HEK293 (cell line): Measurements from ENCODE around the gene RPL35.

Source experiments
- CTCF ChIA-PET: fragments of 350-600 bp; formaldehyde crosslinking; extraction: SDS; loops from one replicate; lab custom pipeline; 2021; ENCODE audit warnings: antibody characterized with exemption; lab: Yijun Ruan, JAX
- POLR2A ChIA-PET: fragments of 300-600 bp; formaldehyde crosslinking; extraction: SDS; loops from one replicate; lab custom pipeline; 2020; ENCODE audit warnings: antibody characterized with exemption, inconsistent platforms; lab: Yijun Ruan, JAX
- H3K27ac ChIP-seq: fragments of 200-500 bp; sonication (Bioruptor generic); 2 replicates; pipeline ENCODE4 v1.5.1; 2014; ENCODE audit warnings: low read depth, low read length, control low read depth, inconsistent platforms; ENCODE audit errors: extremely low read depth
- H3K36me3 ChIP-seq, 2 experiments: fragments of 200-500 bp in 1 of 2; sonication (Bioruptor generic) in 1 of 2; 1 replicate in 1 of 2; 2 replicates in 1 of 2; pipeline ENCODE4 v1.5.1; 2014 to 2017; ENCODE audit warnings: inconsistent platforms in 2 of 2, low read length in 2 of 2; ENCODE audit not compliant: control insufficient read depth in 2 of 2, insufficient read depth in 1 of 2
- H3K4me1 ChIP-seq: fragments of 200-500 bp; sonication (Bioruptor generic); 2 replicates; pipeline ENCODE4 v1.5.1; 2014; ENCODE audit warnings: mild to moderate bottlenecking, low read length, inconsistent platforms; ENCODE audit not compliant: control insufficient read depth, insufficient read depth
- H3K4me3 ChIP-seq: 2 replicates; pipeline ENCODE4 v1.5.1; 2011; ENCODE audit warnings: low read depth, mild to moderate bottlenecking, control low read depth, low read length, moderate library complexity
- H3K9me3 ChIP-seq: fragments of 200-500 bp; sonication (Bioruptor generic); 2 replicates; pipeline ENCODE4 v1.5.1; 2014; ENCODE audit warnings: low read depth, low read length, inconsistent platforms; ENCODE audit not compliant: control insufficient read depth, insufficient read depth
- MEIS1 ChIP-seq: sonication (generic); formaldehyde crosslinking; IDR thresholded peaks from 2 replicates; pipeline ENCODE4 v1.8.1; 2022; ENCODE audit warnings: missing genetic modification reagents, mild to moderate bottlenecking, borderline replicate concordance
- ZEB2 ChIP-seq: fragments of 450-650 bp; formaldehyde crosslinking; IDR thresholded peaks from 2 replicates; pipeline ENCODE4 v1.5.1; 2016; ENCODE audit warnings: missing biosample characterization, missing genetic modification characterization
- ZIC2 ChIP-seq: fragments of 450-650 bp; formaldehyde crosslinking; IDR thresholded peaks from 2 replicates; pipeline ENCODE4 v1.5.1; 2016; ENCODE audit warnings: missing biosample characterization, missing genetic modification characterization
- ZNF174 ChIP-seq: fragments of 450-650 bp; formaldehyde crosslinking; IDR thresholded peaks from 2 replicates; pipeline ENCODE4 v1.5.0; 2017; ENCODE audit warnings: missing biosample characterization, mild to moderate bottlenecking, missing genetic modification characterization
- ZNF175 ChIP-seq: fragments of 450-650 bp; formaldehyde crosslinking; IDR thresholded peaks from 2 replicates; pipeline ENCODE4 v1.5.1; 2016; ENCODE audit warnings: missing biosample characterization, missing genetic modification characterization
- ZNF239 ChIP-seq: fragments of 450-650 bp; formaldehyde crosslinking; IDR thresholded peaks from 2 replicates; pipeline ENCODE4 v1.5.1; 2016; ENCODE audit warnings: missing biosample characterization, missing genetic modification characterization
- ZNF341 ChIP-seq: fragments of 450-650 bp; formaldehyde crosslinking; IDR thresholded peaks from 2 replicates; pipeline ENCODE4; 2016; ENCODE audit warnings: low read depth, missing biosample characterization, missing genetic modification characterization
- ZNF416 ChIP-seq: fragments of 450-650 bp; formaldehyde crosslinking; IDR thresholded peaks from 2 replicates; pipeline ENCODE4 v1.5.1; 2016; ENCODE audit warnings: missing biosample characterization, missing genetic modification characterization
- ZNF707 ChIP-seq: fragments of 450-650 bp; formaldehyde crosslinking; IDR thresholded peaks from 2 replicates; pipeline ENCODE4 v1.5.1; 2016; ENCODE audit warnings: missing biosample characterization, missing genetic modification characterization
- ZNF777 ChIP-seq: fragments of 450-650 bp; formaldehyde crosslinking; IDR thresholded peaks from 2 replicates; pipeline ENCODE4 v1.5.1; 2017; ENCODE audit warnings: missing biosample characterization, missing genetic modification characterization, borderline replicate concordance
- ZXDB ChIP-seq: fragments of 450-650 bp; formaldehyde crosslinking; IDR thresholded peaks from 2 replicates; pipeline ENCODE4 v1.5.1; 2016; ENCODE audit warnings: missing biosample characterization, missing genetic modification characterization
- TF ChIP-seq, protein P1 (sequence below): fragments of 450-650 bp; formaldehyde crosslinking; IDR thresholded peaks from 2 replicates; pipeline ENCODE4 v1.5.1; 2016; ENCODE audit warnings: missing biosample characterization, missing genetic modification characterization
- TF ChIP-seq, protein P2 (sequence below): fragments of 450-650 bp; formaldehyde crosslinking; IDR thresholded peaks from 2 replicates; pipeline ENCODE4 v1.5.1; 2016; ENCODE audit warnings: missing biosample characterization, missing genetic modification characterization, low read depth
- TF ChIP-seq, protein P3 (sequence below): fragments of 450-650 bp; formaldehyde crosslinking; IDR thresholded peaks from 2 replicates; pipeline ENCODE4 v1.5.1; 2016; ENCODE audit warnings: missing biosample characterization, missing genetic modification characterization

The RPL35 gene

DNA sequence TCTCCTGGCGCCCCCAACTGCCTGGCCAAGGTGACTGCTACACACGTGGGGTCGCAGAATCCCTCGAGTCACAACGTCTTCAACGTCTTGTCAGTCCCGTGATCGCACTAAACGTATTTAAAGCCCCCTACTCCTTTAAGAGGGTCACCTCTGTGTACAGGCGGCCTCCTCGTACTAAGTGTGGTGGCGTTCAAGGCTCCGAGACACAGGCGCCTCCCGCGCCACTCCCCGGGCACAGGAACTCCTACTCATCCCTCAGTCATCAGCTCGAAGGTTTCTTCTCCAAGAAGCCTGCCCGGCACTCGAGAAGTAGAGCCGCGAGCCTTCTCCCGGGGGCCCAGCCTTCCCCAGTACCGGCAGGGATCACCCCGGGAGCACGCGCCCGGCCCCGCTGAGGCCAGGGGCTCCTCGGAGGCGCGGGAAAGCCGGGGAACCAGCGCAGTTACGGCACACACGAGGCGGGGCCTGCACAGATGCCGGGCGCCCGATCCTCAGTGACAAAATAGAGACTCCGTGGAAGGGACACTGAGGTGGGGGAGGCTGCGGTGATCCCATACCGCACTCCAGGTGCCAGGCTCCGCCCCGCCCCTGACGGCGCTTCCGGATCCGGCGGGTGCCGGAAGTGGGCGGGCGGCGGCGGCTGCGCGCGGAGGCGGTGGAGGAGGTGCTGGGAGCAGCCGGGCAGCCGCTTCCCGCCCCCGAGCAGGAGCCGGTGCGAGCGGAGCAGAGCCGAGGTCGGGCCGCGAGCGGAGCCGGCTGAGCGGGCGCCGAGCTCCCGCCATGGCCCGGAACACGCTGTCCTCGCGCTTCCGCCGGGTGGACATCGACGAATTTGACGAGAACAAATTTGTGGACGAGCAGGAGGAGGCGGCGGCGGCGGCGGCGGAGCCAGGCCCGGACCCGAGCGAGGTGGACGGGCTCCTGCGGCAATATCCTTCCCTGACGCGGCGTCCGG lies 7.0 kb upstream of the RPL35 start (continued):
- TF ChIP-seq, protein P1, sequence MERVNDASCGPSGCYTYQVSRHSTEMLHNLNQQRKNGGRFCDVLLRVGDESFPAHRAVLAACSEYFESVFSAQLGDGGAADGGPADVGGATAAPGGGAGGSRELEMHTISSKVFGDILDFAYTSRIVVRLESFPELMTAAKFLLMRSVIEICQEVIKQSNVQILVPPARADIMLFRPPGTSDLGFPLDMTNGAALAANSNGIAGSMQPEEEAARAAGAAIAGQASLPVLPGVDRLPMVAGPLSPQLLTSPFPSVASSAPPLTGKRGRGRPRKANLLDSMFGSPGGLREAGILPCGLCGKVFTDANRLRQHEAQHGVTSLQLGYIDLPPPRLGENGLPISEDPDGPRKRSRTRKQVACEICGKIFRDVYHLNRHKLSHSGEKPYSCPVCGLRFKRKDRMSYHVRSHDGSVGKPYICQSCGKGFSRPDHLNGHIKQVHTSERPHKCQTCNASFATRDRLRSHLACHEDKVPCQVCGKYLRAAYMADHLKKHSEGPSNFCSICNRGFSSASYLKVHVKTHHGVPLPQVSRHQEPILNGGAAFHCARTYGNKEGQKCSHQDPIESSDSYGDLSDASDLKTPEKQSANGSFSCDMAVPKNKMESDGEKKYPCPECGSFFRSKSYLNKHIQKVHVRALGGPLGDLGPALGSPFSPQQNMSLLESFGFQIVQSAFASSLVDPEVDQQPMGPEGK (tag by site-specific recombination) = peak; percentile 78
- 0 out of 2 replicates have a peak, but pooled peaks have one; percentile 39 for TF ChIP-seq ZXDB (tag by site-specific recombination)

DNA sequence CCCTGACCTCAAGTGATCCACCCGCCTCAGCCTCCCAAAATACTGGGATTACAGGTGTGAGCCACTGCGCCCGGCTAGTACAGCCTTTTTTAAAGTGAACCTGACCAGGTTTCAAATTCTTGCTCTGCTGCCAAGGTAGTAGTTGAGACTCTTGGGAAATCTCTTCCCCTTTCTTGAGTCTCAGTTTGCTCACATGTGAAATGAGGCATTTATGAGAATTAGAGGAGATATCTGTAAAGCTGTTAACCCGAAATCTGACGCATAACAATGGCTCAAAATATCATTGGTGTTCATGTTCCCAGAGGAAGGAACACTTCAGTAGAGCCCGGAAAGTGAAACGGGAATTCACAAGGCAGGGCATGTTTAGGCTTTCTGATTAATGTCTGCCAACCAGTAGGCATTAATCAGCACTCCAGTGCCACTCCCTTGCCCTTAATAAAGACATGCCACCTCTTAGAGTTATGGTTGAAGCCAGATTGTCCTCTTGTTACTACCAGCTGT lies 1.7 kb upstream of the RPL35 start:
- peaks cover 4 to 30% of the 10 kb centered on the region in 2 experiments; a peak in 2 of 3 replicates for H3K36me3 ChIP-seq
- H3K27ac ChIP-seq = no peak overlapping the region; the same call in 1 of the 2 replicates
- CTCF ChIA-PET = interaction anchor here (0.7 to 3.6 kb wide), 6 partner anchors 11 to 1085 kb away, joined by 3 to 24 read pairs (median 12); partner anchors contain the start of genes NR6A1 and WDR38
- POLR2A ChIA-PET = interaction anchor here (1.3 kb wide), 1 partner anchor 280 kb away, joined by 3 read pairs; the partner anchor contains the start of gene SCAI
- TF ChIP-seq ZNF175 (tag by site-specific recombination) = no peak
- no peak for TF ChIP-seq ZNF239
- TF ChIP-seq ZNF341 (tag by site-specific recombination) = no peak
- TF ChIP-seq, protein P2, sequence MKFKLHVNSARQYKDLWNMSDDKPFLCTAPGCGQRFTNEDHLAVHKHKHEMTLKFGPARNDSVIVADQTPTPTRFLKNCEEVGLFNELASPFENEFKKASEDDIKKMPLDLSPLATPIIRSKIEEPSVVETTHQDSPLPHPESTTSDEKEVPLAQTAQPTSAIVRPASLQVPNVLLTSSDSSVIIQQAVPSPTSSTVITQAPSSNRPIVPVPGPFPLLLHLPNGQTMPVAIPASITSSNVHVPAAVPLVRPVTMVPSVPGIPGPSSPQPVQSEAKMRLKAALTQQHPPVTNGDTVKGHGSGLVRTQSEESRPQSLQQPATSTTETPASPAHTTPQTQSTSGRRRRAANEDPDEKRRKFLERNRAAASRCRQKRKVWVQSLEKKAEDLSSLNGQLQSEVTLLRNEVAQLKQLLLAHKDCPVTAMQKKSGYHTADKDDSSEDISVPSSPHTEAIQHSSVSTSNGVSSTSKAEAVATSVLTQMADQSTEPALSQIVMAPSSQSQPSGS (tag by site-specific recombination) = no peak
- TF ChIP-seq ZNF174 (tag by site-specific recombination) = no peak
- TF ChIP-seq ZEB2 (tag by site-specific recombination) = no peak
- no peak for TF ChIP-seq ZNF416 (tag by site-specific recombination)
- no peak for TF ChIP-seq ZNF777
- TF ChIP-seq, protein P1 (tag by site-specific recombination) = no peak
- no peak for TF ChIP-seq ZIC2 (tag by site-specific recombination)
- TF ChIP-seq, protein P3, sequence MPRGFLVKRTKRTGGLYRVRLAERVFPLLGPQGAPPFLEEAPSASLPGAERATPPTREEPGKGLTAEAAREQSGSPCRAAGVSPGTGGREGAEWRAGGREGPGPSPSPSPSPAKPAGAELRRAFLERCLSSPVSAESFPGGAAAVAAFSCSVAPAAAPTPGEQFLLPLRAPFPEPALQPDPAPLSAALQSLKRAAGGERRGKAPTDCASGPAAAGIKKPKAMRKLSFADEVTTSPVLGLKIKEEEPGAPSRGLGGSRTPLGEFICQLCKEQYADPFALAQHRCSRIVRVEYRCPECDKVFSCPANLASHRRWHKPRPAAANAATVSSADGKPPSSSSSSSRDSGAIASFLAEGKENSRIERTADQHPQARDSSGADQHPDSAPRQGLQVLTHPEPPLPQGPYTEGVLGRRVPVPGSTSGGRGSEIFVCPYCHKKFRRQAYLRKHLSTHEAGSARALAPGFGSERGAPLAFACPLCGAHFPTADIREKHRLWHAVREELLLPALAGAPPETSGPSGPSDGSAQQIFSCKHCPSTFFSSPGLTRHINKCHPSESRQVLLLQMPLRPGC (tag by site-specific recombination) = no peak
- no peak for TF ChIP-seq MEIS1 (CRISPR knock-in tag)
- no peak for TF ChIP-seq ZNF707 (tag by site-specific recombination)
- TF ChIP-seq, all 188 proteins: peak for 0
- Histone ChIP-seq H3K4me3 (no peak overlapping the region), H3K4me1 (peaks cover 4% of the 10 kb centered on the region; the same call in 1 of the 2 replicates), H3K9me3 (no peaks in the 10 kb centered on the region)
